Activated CD8-positive, alpha-beta memory T cell treated with anti-CD3 and anti-CD28 coated beads, Interleukin-2, amount 50 U/mL, for 4 hours (primary cell): ENCODE results near the gene SLC17A2.
"Not testable (repeated sequence)": the region's sequence is repeated elsewhere in the genome, so short reads cannot be mapped to it uniquely, and the experiment has no call there.

Experiments
- DNase-seq: peaks from one replicate; pipeline ENCODE4 v3.0.0-alpha.2; 2020

Gene SLC17A2

GRCh38 chr6:25950297-25950696 lies 19.8 kb upstream of the SLC17A2 start:
- no peak for DNase-seq

- no peak for DNase-seq
These were observed 19.2 kb upstream of the SLC17A2 start for GRCh38 chr6:25949695-25950094.

- DNase-seq = not testable (repeated sequence)
These were observed 17.0 kb upstream of the SLC17A2 start for GRCh38 chr6:25947492-25947891.

GRCh38 chr6:25946631-25947030 lies 16.1 kb upstream of the SLC17A2 start:
- no peak for DNase-seq

- DNase-seq = not testable (repeated sequence)
These were observed 15.2 kb upstream of the SLC17A2 start for GRCh38 chr6:25945738-25946137.

- no peak for DNase-seq
These were observed 14.4 kb upstream of the SLC17A2 start for GRCh38 chr6:25944688-25945574.

GRCh38 chr6:25943887-25944286 lies 13.4 kb upstream of the SLC17A2 start:
- no peak for DNase-seq

- DNase-seq = no peak
These were observed 12.2 kb upstream of the SLC17A2 start for GRCh38 chr6:25942561-25943147.

GRCh38 chr6:25939593-25939992 lies 9.1 kb upstream of the SLC17A2 start:
- DNase-seq = no peak

- no peak for DNase-seq
These were observed 5.5 kb upstream of the SLC17A2 start for GRCh38 chr6:25935953-25936352.

- no peak for DNase-seq
These were observed 4.3 kb upstream of the SLC17A2 start for GRCh38 chr6:25934735-25935313.

- no peak for DNase-seq
These were observed 3.7 kb upstream of the SLC17A2 start for GRCh38 chr6:25934156-25934555.

- DNase-seq = no peak
These were observed 869 bp upstream of the SLC17A2 start for GRCh38 chr6:25931411-25931709.

- DNase-seq = not testable (repeated sequence)
These were observed 706 bp downstream of the SLC17A2 start for GRCh38 chr6:25929785-25930184.

GRCh38 chr6:25928562-25929324 lies 1.7 kb downstream of the SLC17A2 start:
- no peak for DNase-seq

GRCh38 chr6:25927756-25928216 lies 2.7 kb downstream of the SLC17A2 start:
- no peak for DNase-seq

- DNase-seq = no peak
These were observed 3.3 kb downstream of the SLC17A2 start for GRCh38 chr6:25927178-25927577.

- DNase-seq = no peak
These were observed 4.6 kb downstream of the SLC17A2 start for GRCh38 chr6:25925876-25926275.

- DNase-seq = no peak
These were observed 8.2 kb downstream of the SLC17A2 start for GRCh38 chr6:25922301-25922700.

GRCh38 chr6:25921525-25922203 lies 8.8 kb downstream of the SLC17A2 start:
- DNase-seq = no peak

GRCh38 chr6:25919657-25920056 lies 10.8 kb downstream of the SLC17A2 start:
- no peak for DNase-seq

- no peak for DNase-seq
These were observed 12.3 kb downstream of the SLC17A2 start for GRCh38 chr6:25918083-25918683.
